Measurements from ENCODE around the gene CAST.

GRCh38 chr5:96753848-96754247, 91.7 kb downstream of the CAST start:
- no peak for TF ChIP-seq POLR2A (IDR thresholded peaks at IDR 0.05)
- no peak for TF ChIP-seq CTCF (IDR thresholded peaks at IDR 0.05)
- TF ChIP-seq POLR2AphosphoS5 (IDR thresholded peaks at IDR 0.05) = no peak
